GM19467 (cell line): ENCODE data around the gene IGFBP2.

Experiments
- ATAC-seq: cut with Tn5 transposase; IDR thresholded peaks from one replicate; pipeline ENCODE4 v1.9.1; 2021; ENCODE audit warnings: mild to moderate bottlenecking, moderate library complexity; ENCODE audit not compliant: unreplicated experiment

Gene IGFBP2

GRCh38 chr2:216680951-216681629 is 47.9 kb downstream of the IGFBP2 start:
- ATAC-seq, result no peak

- ATAC-seq, result no peak
Observed at GRCh38 chr2:216681683-216682082, 48.5 kb downstream of the IGFBP2 start.

- no peak for ATAC-seq
Observed at GRCh38 chr2:216683846-216684245, 50.6 kb downstream of the IGFBP2 start.

GRCh38 chr2:216685327-216685875 is 52.2 kb downstream of the IGFBP2 start:
- no peak for ATAC-seq

- no peak for ATAC-seq
Observed at GRCh38 chr2:216687111-216687510, 53.9 kb downstream of the IGFBP2 start.

GRCh38 chr2:216687646-216688045 is 54.4 kb downstream of the IGFBP2 start:
- ATAC-seq, result no peak

- no peak for ATAC-seq
Observed at GRCh38 chr2:216688731-216689340, 55.6 kb downstream of the IGFBP2 start.

GRCh38 chr2:216689397-216689796 is 56.2 kb downstream of the IGFBP2 start:
- no peak for ATAC-seq

GRCh38 chr2:216690456-216690852 is 57.2 kb downstream of the IGFBP2 start:
- no peak for ATAC-seq

GRCh38 chr2:216690853-216691741 is 57.9 kb downstream of the IGFBP2 start:
- no peak for ATAC-seq

GRCh38 chr2:216692636-216693413 is 59.6 kb downstream of the IGFBP2 start:
- no peak for ATAC-seq

GRCh38 chr2:216693414-216694080 is 60.3 kb downstream of the IGFBP2 start:
- no peak for ATAC-seq

- ATAC-seq, result no peak
Observed at GRCh38 chr2:216694082-216694825, 61.0 kb downstream of the IGFBP2 start.

GRCh38 chr2:216694826-216695217 is 61.6 kb downstream of the IGFBP2 start:
- ATAC-seq, result no peak

GRCh38 chr2:216695401-216695821 is 62.2 kb downstream of the IGFBP2 start, which contains the start of gene IGFBP5:
IGFBP5 (minus strand) TSS chr2:216695549; CDS start chr2:216694775, 774 bp downstream.
- ATAC-seq, result no peak

GRCh38 chr2:216696321-216696720 is 63.1 kb downstream of the IGFBP2 start:
- ATAC-seq, result no peak

GRCh38 chr2:216696751-216697560 is 63.7 kb downstream of the IGFBP2 start:
- no peak for ATAC-seq

GRCh38 chr2:216698293-216698692 is 65.1 kb downstream of the IGFBP2 start:
- ATAC-seq, result no peak
